Retina (tissue), 1 donor: Measurements from ENCODE around the gene COL27A1.
A peak's percentile ranks its signal among the peaks of the same experiment; 100 is the strongest.

ENCODE experiments used
- DNase-seq: peaks from one replicate; pipeline ENCODE4 v3.0.0-alpha.2; 2016

Gene COL27A1

GRCh38 chr9:114229295-114229694, 74.0 kb downstream of the COL27A1 start:
- DNase-seq: no peak

DNA sequence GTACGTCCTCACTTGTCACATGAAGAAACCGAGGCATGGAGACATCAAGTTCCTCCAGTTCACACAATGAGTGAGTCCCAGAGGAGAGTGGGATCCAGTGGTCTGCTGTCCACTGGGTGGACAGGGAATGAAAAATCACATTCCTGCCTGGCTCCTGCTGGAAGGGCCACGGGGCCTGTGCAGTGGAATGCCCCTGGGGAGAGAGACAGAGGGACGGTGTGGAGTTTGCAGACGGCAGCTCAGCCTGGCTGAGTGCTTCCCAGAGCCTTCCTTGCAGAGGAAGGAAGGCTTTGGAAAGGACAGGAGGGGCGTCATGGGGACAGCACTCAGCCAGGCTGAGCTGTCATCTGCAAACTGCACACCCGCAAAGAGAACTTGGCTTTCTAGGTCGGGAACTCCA, 74.7 kb downstream of the COL27A1 start:
- DNase-seq: peak; percentile 23

- no peak for DNase-seq
These were observed 75.9 kb downstream of the COL27A1 start for GRCh38 chr9:114231273-114231672.

DNA sequence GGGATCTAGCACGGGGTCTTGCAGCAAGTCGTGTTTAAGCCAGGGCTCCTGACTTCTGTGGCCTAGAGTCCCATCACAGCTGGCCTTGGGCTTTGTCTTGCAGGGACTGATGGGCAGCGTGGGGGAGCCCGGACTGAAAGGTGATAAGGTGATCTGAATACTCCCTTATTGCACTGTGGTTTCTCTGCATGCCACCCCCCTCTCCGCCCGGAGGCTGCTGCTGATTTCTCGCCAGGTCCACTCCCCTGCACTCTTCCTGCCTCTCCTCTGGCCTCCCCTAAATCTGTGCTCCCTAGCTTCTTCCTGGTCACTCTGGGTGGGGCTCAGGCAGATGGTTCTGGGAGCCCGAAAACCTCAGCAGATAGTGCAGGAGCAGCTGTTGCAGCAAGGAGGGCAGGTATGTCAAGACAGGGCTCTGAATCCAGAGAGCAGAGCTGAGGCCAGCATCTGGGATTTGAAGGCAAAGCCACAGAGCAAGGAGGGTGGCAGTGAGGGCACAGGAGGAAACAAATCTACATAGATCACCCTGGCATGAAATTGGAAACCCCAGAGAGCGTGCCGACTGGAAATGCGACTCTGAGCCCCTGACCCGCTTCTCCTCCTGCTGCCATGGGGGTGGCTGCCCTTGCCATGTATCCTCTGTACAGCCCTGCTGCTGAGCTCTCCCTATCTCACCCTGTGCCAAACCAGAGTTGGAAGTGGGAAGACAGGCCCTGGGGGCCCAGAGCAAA, 76.5 kb downstream of the COL27A1 start:
- DNase-seq: no peak

DNA sequence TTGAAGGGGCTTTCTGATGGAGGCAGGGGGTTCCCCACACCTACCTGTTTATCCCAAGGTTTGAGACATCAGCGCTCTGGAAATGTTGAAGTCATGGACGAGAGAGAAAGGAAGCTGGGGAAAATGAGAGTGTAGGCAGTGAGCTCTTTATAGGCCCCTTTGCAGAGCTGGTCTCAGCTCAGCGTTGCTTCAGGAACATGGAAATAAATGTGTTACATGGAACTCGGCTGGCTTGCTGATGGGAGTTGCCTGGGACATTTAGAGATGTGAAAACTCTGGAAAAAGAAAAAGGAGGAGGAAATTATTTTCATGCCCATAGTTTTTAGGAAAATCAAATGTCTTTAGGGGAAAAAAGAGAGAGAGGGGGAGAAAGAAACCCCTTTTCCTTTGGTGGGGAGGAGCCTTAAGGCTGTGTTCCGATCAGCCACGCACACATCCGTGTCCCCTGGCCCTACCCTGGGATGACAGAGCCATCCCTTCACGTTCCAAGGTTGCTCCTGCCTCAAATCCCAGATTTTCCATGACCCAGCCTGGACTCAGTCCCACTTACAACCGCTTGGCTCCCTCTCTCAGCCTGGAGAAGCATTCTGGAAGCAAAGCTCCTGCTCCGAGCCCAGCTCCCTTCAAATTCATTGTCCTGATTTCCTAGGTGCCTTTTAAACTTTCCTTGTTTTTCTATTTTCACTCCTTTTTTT, 78.3 kb downstream of the COL27A1 start:
- DNase-seq: no peak

DNA sequence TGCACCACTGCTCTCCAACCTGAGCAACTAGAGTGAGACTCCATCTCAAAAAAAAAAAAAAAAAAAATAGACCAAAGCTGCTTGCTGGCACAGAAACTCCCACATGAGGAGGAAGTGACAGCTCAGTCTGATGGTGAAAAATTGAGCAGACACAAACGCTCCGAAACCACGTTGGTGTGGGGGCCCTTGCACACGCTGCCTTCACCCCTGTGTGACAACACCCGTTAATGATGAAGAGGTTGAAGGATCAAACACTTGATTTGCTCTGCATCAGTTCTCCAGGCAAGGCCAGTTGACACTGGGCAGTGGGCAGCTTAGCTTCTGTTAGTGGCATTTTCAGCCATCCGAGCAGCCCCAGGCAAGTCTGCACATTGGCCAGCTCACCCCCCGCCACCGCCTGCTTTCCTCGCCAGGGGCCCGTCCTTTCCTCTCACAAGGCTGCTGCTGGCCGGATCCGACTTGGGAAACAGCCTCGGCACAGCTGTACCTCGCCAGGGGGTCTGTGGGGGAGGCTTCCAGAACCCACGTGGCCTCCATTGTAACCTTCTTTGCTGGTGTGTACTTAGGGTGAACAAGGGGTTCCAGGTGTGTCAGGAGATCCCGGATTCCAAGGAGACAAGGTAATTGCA, 79.8 kb downstream of the COL27A1 start:
- peak; percentile 43 for DNase-seq

- DNase-seq: no peak
These were observed 81.2 kb downstream of the COL27A1 start for GRCh38 chr9:114236391-114237138.

- DNase-seq: no peak
These were observed 81.9 kb downstream of the COL27A1 start for GRCh38 chr9:114237247-114237646.

DNA sequence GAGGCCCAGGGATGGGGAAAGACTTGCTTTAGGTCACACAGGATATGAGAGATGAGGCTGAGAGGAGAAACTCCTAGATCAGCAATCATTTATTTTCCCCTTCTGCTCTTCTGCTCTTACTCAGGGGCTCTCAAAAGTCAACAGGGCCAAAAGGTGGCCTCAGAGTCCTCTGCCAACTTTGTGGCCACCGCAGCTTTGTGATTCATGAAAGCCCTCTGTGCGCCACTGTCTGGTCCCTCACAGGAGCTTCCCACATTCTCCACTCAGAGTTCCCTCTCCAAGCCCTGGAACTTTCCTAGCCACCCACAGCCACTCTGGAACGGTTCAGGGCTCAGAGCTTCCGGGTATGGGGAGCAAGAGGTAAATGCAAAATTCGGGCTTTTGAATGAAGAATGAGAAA, 82.4 kb downstream of the COL27A1 start:
- DNase-seq: no peak

DNA sequence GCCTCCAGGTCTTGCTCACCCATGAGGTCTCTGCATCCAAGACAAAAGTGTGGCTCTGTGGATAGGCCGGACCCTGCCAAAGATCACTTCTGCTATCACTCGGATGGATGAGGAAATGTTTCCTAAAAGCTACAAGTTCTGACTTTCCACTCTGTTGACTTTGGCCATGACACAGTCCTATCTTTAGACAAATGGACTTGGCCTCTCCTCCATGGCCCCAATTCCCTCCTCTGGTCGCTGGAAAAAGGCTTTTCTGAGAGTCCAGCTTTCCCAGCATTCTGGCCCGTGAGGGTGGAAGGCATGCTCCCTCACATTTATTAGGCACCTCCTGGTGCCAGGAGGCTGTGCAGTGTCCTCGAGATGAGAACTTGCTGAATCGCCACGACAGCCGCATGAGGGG, 83.1 kb downstream of the COL27A1 start:
- DNase-seq: no peak

GRCh38 chr9:114238891-114239875, 83.8 kb downstream of the COL27A1 start:
- no peak for DNase-seq

- no peak for DNase-seq
These were observed 84.9 kb downstream of the COL27A1 start for GRCh38 chr9:114240216-114240615.

DNA sequence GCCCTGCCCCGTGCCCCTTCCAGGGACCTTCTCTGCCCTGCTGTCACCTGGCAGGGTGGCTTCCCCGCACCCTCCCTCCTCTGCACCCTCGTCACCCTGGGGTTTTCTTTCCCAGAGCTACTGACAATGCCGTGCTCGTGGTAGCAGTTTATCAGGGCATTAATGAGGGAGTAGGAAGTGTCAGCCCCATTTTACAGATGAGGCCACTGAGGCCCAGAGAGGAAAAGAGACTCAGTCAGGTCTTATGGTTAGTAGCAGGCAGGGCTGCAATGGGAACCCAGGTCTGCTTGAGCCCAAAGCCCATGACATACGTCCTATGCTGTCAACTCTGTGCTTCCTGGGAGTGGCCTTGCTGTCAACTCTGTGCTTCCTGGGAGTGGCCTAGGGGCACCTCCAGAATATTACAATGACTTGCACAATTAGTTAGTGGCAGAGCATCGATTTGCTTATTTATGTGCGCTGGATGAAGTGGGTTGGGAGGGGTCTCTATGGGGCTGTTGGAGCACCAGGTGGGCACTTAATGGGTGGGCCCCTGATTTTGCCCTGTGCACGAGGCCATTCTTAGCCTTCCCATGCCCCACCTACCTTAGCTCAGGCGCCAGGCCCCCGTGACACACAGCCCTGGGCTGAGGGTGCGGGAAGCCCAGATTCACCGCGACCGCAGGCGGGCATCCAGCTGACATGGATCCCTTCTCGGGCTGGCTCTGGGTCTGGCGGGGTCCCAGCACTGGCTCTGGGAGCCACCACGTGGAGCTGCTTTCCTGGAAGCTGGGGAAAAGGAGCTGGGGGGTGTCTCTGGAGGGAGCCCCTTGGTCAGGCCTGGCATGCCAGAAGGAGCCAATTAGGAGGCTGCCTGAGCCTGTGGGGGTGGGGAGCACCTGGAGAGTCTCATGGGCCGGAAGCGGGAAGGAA, 85.6 kb downstream of the COL27A1 start:
- DNase-seq: no peak

GRCh38 chr9:114242837-114243236, 87.5 kb downstream of the COL27A1 start:
- no peak for DNase-seq

GRCh38 chr9:114243240-114243639, 87.9 kb downstream of the COL27A1 start:
- DNase-seq: no peak

GRCh38 chr9:114244570-114244969, 89.2 kb downstream of the COL27A1 start:
- no peak for DNase-seq

GRCh38 chr9:114246558-114246957, 91.2 kb downstream of the COL27A1 start:
- no peak for DNase-seq

DNA sequence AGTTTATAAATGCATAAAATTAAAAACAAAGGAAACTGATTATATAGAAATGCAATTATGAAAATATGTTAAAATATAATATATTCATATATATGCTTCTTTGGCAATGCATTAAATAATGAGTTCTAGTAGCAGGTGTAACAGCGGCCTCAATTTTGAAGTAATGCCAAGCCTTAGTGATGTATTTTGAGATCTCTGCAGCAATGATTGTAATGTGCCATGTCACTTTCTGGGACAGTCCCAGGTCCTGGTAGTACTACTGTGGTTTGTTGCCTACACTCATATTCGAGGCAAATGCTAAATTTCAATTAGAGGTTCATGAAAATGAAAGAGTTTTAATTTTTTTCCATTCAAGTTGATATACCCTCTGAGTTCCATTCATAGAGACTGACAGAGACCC, 91.7 kb downstream of the COL27A1 start:
- no peak for DNase-seq

DNA sequence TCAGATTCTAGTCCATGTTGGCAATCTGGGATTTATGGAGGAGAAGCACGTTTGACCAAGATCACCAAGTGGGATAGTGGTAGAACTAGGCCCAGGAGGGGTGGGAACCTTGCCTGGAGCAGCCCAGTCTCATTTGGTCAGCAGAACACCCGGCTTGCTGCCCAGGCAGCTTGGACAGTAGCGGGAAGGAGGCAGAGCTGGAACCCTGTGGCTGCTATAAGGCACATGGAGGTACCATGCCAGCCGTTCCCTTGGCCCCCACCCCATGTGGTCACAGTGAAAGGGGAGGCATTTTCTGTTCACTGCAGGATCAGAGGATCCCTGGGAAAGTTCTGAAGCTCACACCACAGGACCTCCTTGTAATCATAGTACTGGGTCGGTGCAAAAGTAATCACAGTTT, 92.2 kb downstream of the COL27A1 start:
- no peak for DNase-seq

GRCh38 chr9:114248299-114248707, 93.0 kb downstream of the COL27A1 start:
- no peak for DNase-seq
